Keratinocyte (primary cell): ENCODE data around the gene RBM8A. TPM values are rescaled to one million over a fixed set of nuclear protein-coding genes. Genes with fewer than 3 reads are reported as not detected.
A peak's percentile ranks its signal among the peaks of the same experiment; 100 is the strongest.

Experiments
- DNase-seq: peaks from one replicate; pipeline ENCODE4 v3.0.0-alpha.2; 2011; ENCODE audit warnings: low read depth, missing footprints, low spot score
- FAIRE-seq: peaks from 2 replicates; lab custom pipeline; 2011; peaks lifted over from hg19 to GRCh38; lab: Jason Lieb, UNC
- H2AFZ ChIP-seq: 2 replicates; pipeline ENCODE4 v1.6.0; 2012; ENCODE audit warnings: low read length, control low read depth, inconsistent platforms; ENCODE audit not compliant: control insufficient read depth
- H3K27ac ChIP-seq: 2 replicates; pipeline ENCODE4 v1.5.1; 2011; ENCODE audit warnings: low read length; ENCODE audit not compliant: control insufficient read depth, insufficient read depth
- H3K27me3 ChIP-seq: 3 replicates; pipeline ENCODE4 v1.6.0; 2011; ENCODE audit warnings: low read length; ENCODE audit not compliant: control insufficient read depth, insufficient read depth; ENCODE audit errors: extremely low read depth
- H3K36me3 ChIP-seq, 2 experiments: 2 replicates in 1 of 2; 3 replicates in 1 of 2; pipeline ENCODE4 v1.5.1; 2011; ENCODE audit warnings: low read length in 2 of 2, mild to moderate bottlenecking in 1 of 2; ENCODE audit not compliant: control insufficient read depth in 2 of 2, insufficient read depth in 2 of 2; ENCODE audit errors: extremely low read depth in 1 of 2
- H3K4me1 ChIP-seq: 3 replicates; pipeline ENCODE4 v1.5.1; 2011; ENCODE audit warnings: low read length; ENCODE audit not compliant: control insufficient read depth, insufficient read depth; ENCODE audit errors: extremely low read depth
- H3K4me2 ChIP-seq: 3 replicates; pipeline ENCODE4 v1.6.0; 2011; ENCODE audit warnings: low read depth, low read length; ENCODE audit not compliant: control insufficient read depth, insufficient read depth; ENCODE audit errors: extremely low read depth
- H3K4me3 ChIP-seq, 3 experiments: fragments of 200-600 bp in 1 of 3; sonication (generic) in 1 of 3; 2 replicates in 2 of 3; 3 replicates in 1 of 3; pipeline ENCODE4 v1.5.1; 2011 to 2016; ENCODE audit warnings: low read length in 3 of 3, mild to moderate bottlenecking in 3 of 3, control low read depth in 2 of 3, inconsistent platforms in 1 of 3, low read depth in 1 of 3, mixed read lengths in 1 of 3, mixed run types in 1 of 3, moderate library complexity in 1 of 3; ENCODE audit not compliant: control insufficient read depth in 2 of 3, insufficient read depth in 2 of 3; ENCODE audit errors: extremely low read depth in 1 of 3
- H3K79me2 ChIP-seq: 2 replicates; pipeline ENCODE4 v1.6.0; 2012; ENCODE audit warnings: low read length; ENCODE audit not compliant: control insufficient read depth, insufficient read depth
- H3K9ac ChIP-seq: 3 replicates; pipeline ENCODE4 v1.6.0; 2011; ENCODE audit warnings: low read length; ENCODE audit not compliant: control insufficient read depth, insufficient read depth; ENCODE audit errors: extremely low read depth
- H3K9me1 ChIP-seq: 3 replicates; pipeline ENCODE4 v1.6.0; 2011; ENCODE audit warnings: low read length; ENCODE audit not compliant: control insufficient read depth, insufficient read depth; ENCODE audit errors: extremely low read depth
- H3K9me3 ChIP-seq: 2 replicates; pipeline ENCODE4 v1.5.1; 2012; ENCODE audit warnings: low read depth, low read length; ENCODE audit not compliant: control insufficient read depth
- H4K20me1 ChIP-seq: 3 replicates; pipeline ENCODE4 v1.6.0; 2011; ENCODE audit warnings: low read length; ENCODE audit not compliant: control insufficient read depth, insufficient read depth; ENCODE audit errors: extremely low read depth
- EZH2 ChIP-seq: IDR thresholded peaks from one replicate; pipeline ENCODE4 v1.6.1; 2012; ENCODE audit warnings: inconsistent platforms, mild to moderate bottlenecking, low read length, moderate library complexity
- dilution Hi-C: fragments of 300-500 bp; cut with MboI; formaldehyde crosslinking; loops from one replicate; pipeline ENCODE4 v1.7.0; 2020; ENCODE audit warnings: low sequenced_read_pairs; ENCODE audit not compliant: extremely low pct_ligation_motif_present
- polyA plus RNA-seq, 5 experiments: library from polyadenylated mRNA; depleted of rRNA in 3 of 5; stranded (reverse) in 3 of 5; stranded (forward) in 1 of 5; unstranded in 1 of 5; fragments of >200 nt; gene quantifications; 1 replicate in 1 of 5; 2 replicates in 3 of 5; 3 replicates in 1 of 5; pipeline versions ENCODE4 v1.2.1 to v1.2.3, GENCODE V29; 2011 to 2012; ENCODE audit warnings: missing spikeins in 2 of 5, low read depth in 1 of 5, low replicate concordance in 1 of 5
- TF ChIP-seq, protein P1 (sequence below), 3 experiments: IDR thresholded peaks in 1 of 3; conservative IDR thresholded peaks in 1 of 3; optimal IDR thresholded peaks in 1 of 3; 2 replicates in 2 of 3; 3 replicates in 1 of 3; pipeline versions ENCODE3 to v1.5.1; 2011; ENCODE audit warnings: low read length in 3 of 3, mild to moderate bottlenecking in 3 of 3, moderate library complexity in 2 of 3, control low read depth in 1 of 3, inconsistent platforms in 1 of 3; ENCODE audit not compliant: insufficient read depth in 2 of 3; ENCODE audit errors: extremely low read depth in 1 of 3

Gene RBM8A
- polyA plus RNA-seq, 1 donor (not counting 4 experiments of a cell fraction or from before 2014, with no cell fraction given) = 209 TPM

GRCh38 chr1:145960468-145961108 is 33.3 kb upstream of the RBM8A start:
- no peaks in the 10 kb centered on the region for H4K20me1 ChIP-seq
- FAIRE-seq = no peak
- peaks cover 2% of the 10 kb centered on the region for H3K27me3 ChIP-seq
- H3K4me2 ChIP-seq = peak overlapping the region; percentile 92
- no peak overlapping the region for H3K27ac ChIP-seq
- H3K4me3 ChIP-seq = peak overlapping the region; percentile 32 to 75 (median 58)
- peak overlapping the region; percentile 42 for H3K9ac ChIP-seq
- peaks cover 6% of the 10 kb centered on the region for H3K79me2 ChIP-seq
- dilution Hi-C loops = no loop called here
- no peaks in the 10 kb centered on the region for H3K9me3 ChIP-seq
- TF ChIP-seq EZH2 = no peak
- TF ChIP-seq, protein P1, sequence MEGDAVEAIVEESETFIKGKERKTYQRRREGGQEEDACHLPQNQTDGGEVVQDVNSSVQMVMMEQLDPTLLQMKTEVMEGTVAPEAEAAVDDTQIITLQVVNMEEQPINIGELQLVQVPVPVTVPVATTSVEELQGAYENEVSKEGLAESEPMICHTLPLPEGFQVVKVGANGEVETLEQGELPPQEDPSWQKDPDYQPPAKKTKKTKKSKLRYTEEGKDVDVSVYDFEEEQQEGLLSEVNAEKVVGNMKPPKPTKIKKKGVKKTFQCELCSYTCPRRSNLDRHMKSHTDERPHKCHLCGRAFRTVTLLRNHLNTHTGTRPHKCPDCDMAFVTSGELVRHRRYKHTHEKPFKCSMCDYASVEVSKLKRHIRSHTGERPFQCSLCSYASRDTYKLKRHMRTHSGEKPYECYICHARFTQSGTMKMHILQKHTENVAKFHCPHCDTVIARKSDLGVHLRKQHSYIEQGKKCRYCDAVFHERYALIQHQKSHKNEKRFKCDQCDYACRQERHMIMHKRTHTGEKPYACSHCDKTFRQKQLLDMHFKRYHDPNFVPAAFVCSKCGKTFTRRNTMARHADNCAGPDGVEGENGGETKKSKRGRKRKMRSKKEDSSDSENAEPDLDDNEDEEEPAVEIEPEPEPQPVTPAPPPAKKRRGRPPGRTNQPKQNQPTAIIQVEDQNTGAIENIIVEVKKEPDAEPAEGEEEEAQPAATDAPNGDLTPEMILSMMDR (optimal IDR thresholded peaks at IDR 0.05 in 1 of 3, IDR thresholded peaks at IDR 0.05 in 1 of 3, conservative IDR thresholded peaks at IDR 0.05 in 1 of 3; ENCODE audit: extremely low read depth in 1 of 3, insufficient read depth in 2 of 3, low read length in 3 of 3) = peak in 1 of 3 experiments; percentile 25
- no peaks in the 10 kb centered on the region for H3K36me3 ChIP-seq
- H3K9me1 ChIP-seq = no peaks in the 10 kb centered on the region
- DNase-seq = no peak
- H3K4me1 ChIP-seq = peaks cover 55% of the 10 kb centered on the region
- peak overlapping the region; percentile 89 for H2AFZ ChIP-seq

DNA sequence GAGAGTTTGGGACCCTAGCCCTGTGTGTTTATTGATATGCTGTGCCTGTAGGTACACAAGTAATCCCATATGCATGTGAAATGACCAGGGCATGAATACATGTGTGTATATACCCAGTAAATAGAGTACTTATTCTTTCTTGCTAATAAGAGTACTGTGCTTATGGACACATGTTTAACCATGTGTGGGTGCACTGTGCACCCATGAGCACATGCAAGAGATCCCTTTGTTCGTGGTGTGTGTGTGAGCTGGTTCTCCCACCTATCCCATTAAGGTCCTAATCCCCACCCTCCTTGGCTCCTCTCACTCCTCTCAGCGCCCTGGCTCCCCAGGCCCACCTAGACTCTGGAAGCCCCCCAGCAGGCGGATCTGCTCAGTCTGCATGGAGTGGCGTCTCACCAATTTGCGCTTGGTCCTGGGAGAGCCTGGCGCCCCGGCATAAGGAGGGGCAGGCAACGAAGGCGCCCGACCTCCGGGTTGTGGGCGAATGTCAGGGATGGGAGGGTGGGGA is 32.7 kb upstream of the RBM8A start:
- peak overlapping the region in 2 of 3 experiments; percentile 32 to 75 for H3K4me3 ChIP-seq
- H3K9me3 ChIP-seq = no peaks in the 10 kb centered on the region
- H3K4me2 ChIP-seq = peak overlapping the region; percentile 92
- no peak overlapping the region for H3K9ac ChIP-seq
- peaks cover 55% of the 10 kb centered on the region for H3K4me1 ChIP-seq
- no peak for FAIRE-seq
- DNase-seq = no peak
- H3K36me3 ChIP-seq = no peaks in the 10 kb centered on the region
- TF ChIP-seq EZH2 = no peak
- TF ChIP-seq, protein P1 (optimal IDR thresholded peaks at IDR 0.05 in 1 of 3, IDR thresholded peaks at IDR 0.05 in 1 of 3, conservative IDR thresholded peaks at IDR 0.05 in 1 of 3; ENCODE audit: extremely low read depth in 1 of 3, insufficient read depth in 2 of 3, low read length in 3 of 3) = no peak
- H3K27me3 ChIP-seq = peaks cover 2% of the 10 kb centered on the region
- no peaks in the 10 kb centered on the region for H3K9me1 ChIP-seq
- H4K20me1 ChIP-seq = no peaks in the 10 kb centered on the region
- dilution Hi-C loops = no loop called here
- no peak overlapping the region for H3K27ac ChIP-seq
- H2AFZ ChIP-seq = peak overlapping the region; percentile 89
- peaks cover 7% of the 10 kb centered on the region for H3K79me2 ChIP-seq
